ENCODE data around the gene GIT2. TPM values are rescaled to one million over a fixed set of nuclear protein-coding genes. Genes with fewer than 3 reads are reported as not detected.

The GIT2 gene
- total and polyA plus RNA-seq, 2 experiments from 2014 or later = 21.5 to 22.4 TPM

GRCh38 chr12:109951136-109951535 lies 45.0 kb downstream of the GIT2 start:
- H4K20me1 ChIP-seq (ENCODE audit: insufficient read depth, poor library complexity, severe bottlenecking) = no peaks in the 10 kb centered on the region
- H3K9me3 ChIP-seq (ENCODE audit: low read depth) = no peaks in the 10 kb centered on the region
- no peak overlapping the region for H3K4me3 ChIP-seq
- H2AFZ ChIP-seq = no peak overlapping the region
- no peak for TF ChIP-seq EZH2phosphoT487 (IDR thresholded peaks at IDR 0.05; ENCODE audit: low read depth, severe bottlenecking, unreplicated experiment)
- no peak for TF ChIP-seq EZH2 (IDR thresholded peaks at IDR 0.05; ENCODE audit: borderline replicate concordance)
- TF ChIP-seq CTCF (IDR thresholded peaks at IDR 0.05; ENCODE audit: poor library complexity) = no peak
- DNase-seq (ENCODE audit: low spot score) = no peak
- H3K27ac ChIP-seq = peak overlapping the region; percentile 3
- H3K4me2 ChIP-seq = no peak overlapping the region
- H3K36me3 ChIP-seq (replicated peaks; ENCODE audit: insufficient read depth, low read depth) = no peaks in the 10 kb centered on the region
- no peaks in the 10 kb centered on the region for H3K27me3 ChIP-seq
- no peaks in the 10 kb centered on the region for H3K79me2 ChIP-seq
- no peaks in the 10 kb centered on the region for H3K9me2 ChIP-seq (replicated peaks; ENCODE audit: insufficient read depth)
- H3K4me1 ChIP-seq (ENCODE audit: insufficient read depth) = peaks cover 27% of the 10 kb centered on the region
- 77% methylated on average over 5 of the region's 5 CpGs for WGBS (ENCODE audit: low lambda C conversion rate, missing lambda C conversion rate)

GRCh38 chr12:109950625-109951024 lies 45.5 kb downstream of the GIT2 start:
- Histone ChIP-seq H3K9me3 (ENCODE audit: low read depth) (no peaks in the 10 kb centered on the region), H3K27me3 (no peaks in the 10 kb centered on the region), H3K36me3 (replicated peaks; ENCODE audit: insufficient read depth, low read depth) (no peaks in the 10 kb centered on the region), H3K4me1 (ENCODE audit: insufficient read depth) (peaks cover 27% of the 10 kb centered on the region), H4K20me1 (ENCODE audit: insufficient read depth, poor library complexity, severe bottlenecking) (no peaks in the 10 kb centered on the region), H3K4me2 (no peak overlapping the region), H2AFZ (no peak overlapping the region), H3K79me2 (no peaks in the 10 kb centered on the region), H3K4me3 (no peak overlapping the region), H3K9me2 (replicated peaks; ENCODE audit: insufficient read depth) (no peaks in the 10 kb centered on the region), H3K27ac (peak overlapping the region; percentile 48)
- no peak for TF ChIP-seq EZH2phosphoT487 (IDR thresholded peaks at IDR 0.05; ENCODE audit: low read depth, severe bottlenecking, unreplicated experiment)
- no peak for TF ChIP-seq CTCF (IDR thresholded peaks at IDR 0.05; ENCODE audit: poor library complexity)
- TF ChIP-seq EZH2 (IDR thresholded peaks at IDR 0.05; ENCODE audit: borderline replicate concordance) = no peak
- no peak for DNase-seq (ENCODE audit: low spot score)

- Histone ChIP-seq H3K4me1 (ENCODE audit: insufficient read depth) (peaks cover 27% of the 10 kb centered on the region), H3K36me3 (replicated peaks; ENCODE audit: insufficient read depth, low read depth) (no peaks in the 10 kb centered on the region), H3K9me2 (replicated peaks; ENCODE audit: insufficient read depth) (no peaks in the 10 kb centered on the region), H3K27ac (peak overlapping the region; percentile 48), H3K9me3 (ENCODE audit: low read depth) (no peaks in the 10 kb centered on the region), H3K79me2 (no peaks in the 10 kb centered on the region), H2AFZ (no peak overlapping the region), H4K20me1 (ENCODE audit: insufficient read depth, poor library complexity, severe bottlenecking) (no peaks in the 10 kb centered on the region), H3K27me3 (no peaks in the 10 kb centered on the region), H3K4me3 (no peak overlapping the region), H3K4me2 (peak overlapping the region; percentile 7)
- TF ChIP-seq EZH2phosphoT487 (IDR thresholded peaks at IDR 0.05; ENCODE audit: low read depth, severe bottlenecking, unreplicated experiment) = no peak
- no peak for TF ChIP-seq EZH2 (IDR thresholded peaks at IDR 0.05; ENCODE audit: borderline replicate concordance)
- no peak for TF ChIP-seq CTCF (IDR thresholded peaks at IDR 0.05; ENCODE audit: poor library complexity)
- peak; percentile 68 for DNase-seq (ENCODE audit: low spot score)
- 33% methylated on average over 1 of the region's 1 CpG for WGBS (ENCODE audit: low lambda C conversion rate, missing lambda C conversion rate)
Measured at GRCh38 chr12:109949089-109949488, 47.1 kb downstream of the GIT2 start.

GRCh38 chr12:109948368-109948767 lies 47.8 kb downstream of the GIT2 start:
- 75% methylated on average over 4 of the region's 4 CpGs for WGBS (ENCODE audit: low lambda C conversion rate, missing lambda C conversion rate)
- peak overlapping the region; percentile 48 for H3K27ac ChIP-seq
- H4K20me1 ChIP-seq (ENCODE audit: insufficient read depth, poor library complexity, severe bottlenecking) = no peaks in the 10 kb centered on the region
- TF ChIP-seq EZH2 (IDR thresholded peaks at IDR 0.05; ENCODE audit: borderline replicate concordance) = no peak
- TF ChIP-seq EZH2phosphoT487 (IDR thresholded peaks at IDR 0.05; ENCODE audit: low read depth, severe bottlenecking, unreplicated experiment) = no peak
- no peak for TF ChIP-seq CTCF (IDR thresholded peaks at IDR 0.05; ENCODE audit: poor library complexity)
- H3K4me2 ChIP-seq = no peak overlapping the region
- H3K9me3 ChIP-seq (ENCODE audit: low read depth) = no peaks in the 10 kb centered on the region
- H3K36me3 ChIP-seq (replicated peaks; ENCODE audit: insufficient read depth, low read depth) = no peaks in the 10 kb centered on the region
- no peaks in the 10 kb centered on the region for H3K79me2 ChIP-seq
- H3K9me2 ChIP-seq (replicated peaks; ENCODE audit: insufficient read depth) = no peaks in the 10 kb centered on the region
- peaks cover 27% of the 10 kb centered on the region for H3K4me1 ChIP-seq (ENCODE audit: insufficient read depth)
- no peak overlapping the region for H2AFZ ChIP-seq
- no peak overlapping the region for H3K4me3 ChIP-seq
- H3K27me3 ChIP-seq = no peaks in the 10 kb centered on the region
- no peak for DNase-seq (ENCODE audit: low spot score)

Measured in hepatocyte (in vitro differentiated cells).